Measurements from ENCODE around the gene SPTB.

GRCh38 chr14:64823305-64823861 lies 56.3 kb downstream of the SPTB start:
- TF ChIP-seq CTCF (IDR thresholded peaks at IDR 0.05; ENCODE audit: low read length) (peak; percentile 66), EZH2 (optimal IDR thresholded peaks at IDR 0.05; ENCODE audit: low read depth, low read length) (no peak)
